HG02678 (cell line): Measurements from ENCODE around the gene PRKCE.

Experiments used
- ATAC-seq: cut with Tn5 transposase; IDR thresholded peaks from one replicate; pipeline ENCODE4 v1.9.1; 2021; ENCODE audit warnings: mild to moderate bottlenecking, moderate library complexity; ENCODE audit not compliant: unreplicated experiment

The PRKCE gene

DNA sequence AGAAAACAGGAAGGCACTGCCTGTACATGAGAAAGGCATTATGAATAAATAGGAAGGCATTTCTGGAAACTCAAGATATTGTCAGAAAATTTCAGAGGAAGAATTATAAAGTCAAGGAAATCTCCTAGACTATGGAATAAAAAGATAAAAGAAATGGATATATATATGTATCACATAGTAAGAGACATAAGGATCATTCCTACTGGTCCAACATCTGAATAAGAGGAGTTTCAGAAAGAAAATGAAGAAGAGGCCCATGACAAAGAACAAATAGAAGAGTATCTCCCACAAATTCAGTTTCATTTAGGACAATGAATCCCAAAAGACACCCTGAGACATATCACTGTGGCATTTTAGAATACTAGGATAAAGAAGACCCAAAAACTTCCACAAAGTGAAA is 178.8 kb downstream of the PRKCE start:
- no peak for ATAC-seq

DNA sequence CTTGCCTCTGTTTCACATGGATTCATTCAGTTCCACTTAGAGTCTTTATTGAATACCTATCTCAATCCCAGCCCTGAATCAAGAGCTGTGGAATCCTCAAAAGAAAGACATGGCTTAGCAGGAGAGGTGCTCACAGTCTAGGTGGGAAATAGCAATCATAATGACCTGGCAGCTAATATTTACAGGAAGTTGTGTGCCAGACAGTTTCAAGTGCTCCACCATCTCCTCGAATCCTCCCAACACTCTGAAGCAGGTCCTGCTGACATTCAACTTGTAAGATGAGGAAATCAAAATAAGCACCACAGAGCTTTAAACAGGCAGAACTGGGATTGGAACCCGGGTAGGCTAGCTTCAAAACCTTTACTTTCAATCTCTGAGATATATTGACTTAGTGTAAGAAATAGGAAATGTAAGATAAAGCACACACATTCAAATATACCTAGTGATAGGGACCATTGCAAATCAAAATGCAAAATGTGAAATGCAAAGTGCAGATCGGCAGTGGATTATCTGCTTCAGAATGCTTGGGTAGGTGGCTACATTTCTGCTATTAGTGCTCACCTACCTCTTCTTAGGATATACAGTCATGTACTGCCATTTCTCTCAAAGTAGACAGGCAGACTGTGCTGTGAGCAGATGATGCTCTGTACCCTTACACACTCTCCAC is 182.0 kb downstream of the PRKCE start:
- peak; percentile 24 for ATAC-seq

DNA sequence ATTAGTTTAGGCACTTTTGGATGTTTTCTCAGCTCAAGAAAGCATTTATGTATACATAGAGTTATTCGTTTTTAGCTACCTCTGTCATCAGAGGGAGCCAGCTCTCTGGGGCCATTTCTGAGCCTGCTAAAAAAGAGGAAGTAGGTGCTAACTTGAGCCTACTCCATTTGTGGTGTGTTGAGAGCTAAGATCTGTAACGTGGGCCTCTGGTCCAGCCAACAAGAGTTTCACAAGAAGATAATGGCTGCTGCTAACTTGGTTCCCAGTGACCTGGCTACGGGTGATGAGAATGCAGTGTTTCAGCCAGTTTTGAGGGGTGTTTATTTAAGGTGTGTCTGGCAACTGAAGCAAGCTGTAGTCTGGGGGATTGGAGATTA is 182.5 kb downstream of the PRKCE start:
- ATAC-seq = peak; percentile 76

DNA sequence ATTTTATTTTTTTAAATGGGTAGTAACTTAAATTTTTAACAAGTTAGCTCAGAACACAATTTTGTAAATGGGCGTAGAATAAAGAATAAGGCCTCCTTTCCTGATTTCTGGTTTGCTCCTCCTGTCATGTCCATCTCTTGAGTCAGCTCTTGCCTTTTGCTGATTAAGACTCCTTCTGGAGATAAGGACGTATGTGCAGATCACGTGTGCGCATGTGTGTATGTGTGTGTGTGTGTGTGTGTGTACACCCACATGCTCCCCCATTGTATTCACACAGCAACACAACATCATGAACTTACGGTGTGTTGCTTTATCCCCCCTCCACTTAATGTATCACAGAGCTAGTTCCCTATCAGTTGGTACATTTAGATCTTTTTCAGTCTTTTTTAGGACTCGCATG is 182.9 kb downstream of the PRKCE start:
- ATAC-seq = no peak

DNA sequence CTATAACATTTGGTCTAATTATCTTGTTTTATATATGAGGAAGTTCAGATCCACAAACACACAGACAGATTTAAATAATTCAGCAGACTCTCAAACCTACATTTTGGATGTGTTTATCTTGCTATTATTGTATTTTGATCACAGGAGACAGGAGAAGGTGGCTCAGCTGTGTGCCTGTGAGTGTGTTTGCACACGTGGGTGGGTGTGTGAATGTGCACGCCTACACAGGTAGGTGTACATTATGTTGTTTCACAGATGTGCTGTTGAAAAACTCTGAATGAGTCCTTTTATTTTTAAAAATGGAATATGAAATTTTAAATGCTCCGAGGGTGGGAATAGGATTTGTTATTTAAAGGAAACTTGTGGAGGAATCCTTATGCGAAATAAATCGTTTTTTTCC is 183.4 kb downstream of the PRKCE start:
- ATAC-seq = no peak

DNA sequence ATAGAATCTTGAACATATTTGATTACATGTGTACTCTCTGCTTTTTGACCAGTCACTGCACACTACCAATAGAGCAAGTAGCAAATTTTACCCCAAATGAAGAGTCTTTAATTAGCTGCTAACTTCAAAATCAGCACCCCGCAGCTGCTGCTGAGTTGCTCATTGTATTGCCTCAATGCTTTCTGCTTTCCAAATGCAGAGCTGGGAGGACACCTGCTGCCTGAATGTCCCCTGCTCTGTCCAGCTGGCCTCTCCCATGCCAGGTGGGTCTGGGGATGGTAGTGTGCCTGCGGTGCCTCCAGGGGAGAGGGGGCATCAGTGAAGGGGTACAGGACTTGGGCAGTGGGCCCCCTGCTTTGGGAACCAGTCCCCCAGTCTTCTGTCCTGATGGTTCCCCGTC is 184.8 kb downstream of the PRKCE start:
- peak; percentile 10 for ATAC-seq

DNA sequence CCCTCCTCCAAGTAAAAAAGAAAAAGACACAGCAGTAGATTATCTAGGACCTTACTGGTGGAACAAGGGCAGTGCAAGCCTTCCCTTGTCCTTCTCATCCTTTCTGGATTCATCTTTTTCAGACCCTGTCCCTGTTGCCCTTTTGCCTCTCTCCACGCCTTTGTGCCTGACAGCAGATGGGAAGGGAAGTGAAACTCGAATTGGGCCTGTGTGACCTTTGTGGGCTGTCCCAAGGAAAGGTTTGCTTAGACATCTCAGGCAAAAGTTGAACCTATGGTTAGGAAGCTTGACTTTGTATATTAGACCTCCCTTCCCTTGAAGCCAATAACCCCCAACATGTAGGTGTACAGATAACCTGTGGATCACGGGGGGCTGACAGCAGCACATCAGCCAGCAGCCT is 185.3 kb downstream of the PRKCE start:
- ATAC-seq = peak; percentile 38

DNA sequence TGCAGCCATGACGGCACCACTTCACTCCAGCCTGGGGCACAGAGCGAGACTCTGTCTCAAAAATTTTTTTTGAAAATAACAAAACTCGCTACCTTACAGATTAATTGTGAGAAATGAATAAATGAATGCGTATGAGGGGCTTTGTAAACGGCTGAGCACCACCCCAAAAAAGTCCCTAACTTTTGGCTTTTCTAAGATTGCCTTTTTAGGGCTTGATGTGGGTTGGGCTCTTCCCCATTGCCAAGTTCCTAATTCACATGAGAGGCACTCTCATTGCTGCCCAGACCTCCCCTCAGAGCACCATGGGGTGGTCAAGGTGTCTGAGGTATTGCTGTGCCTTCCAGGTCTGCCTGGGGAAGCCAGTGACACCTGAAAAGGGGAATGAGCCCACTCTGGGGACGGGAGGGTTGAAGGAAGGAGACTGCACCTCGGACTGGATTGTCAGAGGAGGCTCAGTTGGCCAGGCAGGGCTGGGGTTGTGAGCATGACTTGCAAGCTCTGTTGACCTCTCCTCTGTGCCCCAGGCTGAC is 186.4 kb downstream of the PRKCE start:
- ATAC-seq = no peak

DNA sequence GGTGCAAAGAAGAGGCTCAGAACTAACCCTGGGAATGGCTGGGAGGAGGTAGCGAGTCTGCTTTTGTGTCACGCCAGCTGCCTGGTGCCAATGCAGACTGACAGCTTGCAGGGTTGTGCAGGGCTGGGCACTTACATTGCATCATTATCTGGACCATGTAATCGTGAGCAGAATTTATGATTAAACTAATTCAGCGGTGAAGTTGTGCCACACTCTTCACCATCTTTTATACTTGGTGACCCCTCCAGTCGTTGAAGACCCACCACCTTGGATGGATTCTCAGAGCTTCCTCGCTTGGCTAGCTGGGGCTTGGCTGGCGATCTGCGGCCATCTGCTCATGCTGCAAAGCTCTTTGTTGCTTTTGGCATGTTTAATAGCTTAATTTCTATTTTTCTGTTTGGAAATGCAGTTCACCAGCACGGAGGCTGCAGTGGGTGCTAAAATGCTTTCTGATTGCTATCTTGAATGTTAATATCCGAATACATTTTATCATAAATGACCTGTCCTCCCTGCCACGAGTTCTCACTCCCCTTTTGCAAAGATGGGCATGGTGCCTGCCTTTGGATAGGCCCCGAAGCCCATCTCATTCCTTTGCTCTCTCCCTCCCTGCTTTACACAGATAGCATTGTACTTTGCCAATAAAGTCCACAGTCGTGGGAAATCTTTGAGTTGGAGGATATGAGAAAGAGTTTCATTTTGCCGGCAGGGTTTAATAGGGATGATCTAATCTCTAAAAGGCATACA is 188.2 kb downstream of the PRKCE start:
- no peak for ATAC-seq

DNA sequence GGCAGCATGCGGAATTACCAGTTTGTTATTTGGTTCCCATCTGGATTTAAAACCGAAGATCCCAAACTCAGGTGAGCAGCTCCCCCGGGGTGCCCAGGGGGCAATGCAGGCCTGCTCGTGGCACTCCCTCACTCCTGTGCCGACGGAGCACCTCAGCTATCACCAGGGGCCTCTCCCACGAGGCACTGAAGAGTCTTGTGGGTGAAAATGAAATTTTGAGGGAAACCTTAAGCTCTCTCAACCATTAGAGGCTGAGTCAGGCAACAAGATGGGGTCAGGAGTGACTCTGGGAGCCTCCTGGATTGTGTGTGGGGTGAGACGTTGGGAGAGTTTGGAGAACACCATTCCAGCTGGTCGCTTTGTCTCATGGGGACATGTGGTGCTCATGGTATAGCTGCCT is 189.0 kb downstream of the PRKCE start:
- ATAC-seq = peak; percentile 44

DNA sequence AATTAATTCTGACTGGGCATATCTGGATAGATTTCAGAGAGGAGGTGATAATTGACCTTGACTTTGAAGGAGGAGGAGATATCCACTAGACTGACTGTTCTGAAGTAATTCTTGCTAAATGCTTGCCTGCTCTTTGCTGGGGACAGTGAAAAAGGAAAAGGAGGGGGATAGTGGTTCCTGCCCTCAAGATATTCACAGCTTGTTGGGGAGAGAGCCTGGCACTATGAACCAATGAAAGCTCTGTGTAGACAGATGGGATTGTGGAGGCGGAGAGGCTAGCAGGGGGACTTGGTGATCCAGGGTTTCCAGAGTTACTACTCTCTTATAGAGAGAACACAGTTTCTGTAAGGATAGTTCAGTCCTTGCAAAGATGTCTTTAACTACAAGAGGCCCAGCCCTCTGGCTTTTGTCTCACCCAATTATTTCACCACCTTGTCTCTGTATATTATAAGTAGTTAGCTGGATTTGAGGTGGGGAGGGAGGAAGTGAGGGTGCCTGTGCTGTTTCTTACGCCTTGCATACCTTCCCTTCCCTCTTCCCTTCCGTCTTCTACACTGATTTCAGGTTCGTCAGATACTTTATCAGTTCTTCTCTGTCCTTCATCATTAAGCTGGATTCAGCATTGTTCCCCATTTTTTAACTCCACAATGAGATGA is 190.4 kb downstream of the PRKCE start:
- ATAC-seq = no peak

DNA sequence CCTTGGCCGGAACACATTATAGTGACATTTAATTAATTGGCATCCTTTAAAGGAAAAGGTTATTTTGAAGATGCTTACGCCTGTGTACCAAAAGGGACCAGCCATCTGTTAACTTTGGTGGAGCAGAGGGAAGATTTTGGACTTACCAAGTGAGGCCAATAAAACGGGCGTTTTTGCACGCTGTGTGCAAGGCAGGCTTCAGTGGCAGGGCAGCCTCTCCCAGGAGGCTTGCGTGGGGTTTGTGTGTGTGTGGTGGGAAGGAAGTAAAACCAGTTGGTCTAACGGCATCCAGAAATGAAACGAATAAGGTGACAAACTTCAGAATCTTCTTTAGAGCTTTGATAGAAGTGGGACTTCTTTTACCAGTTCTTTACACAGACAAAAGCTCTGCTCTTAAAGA is 191.7 kb downstream of the PRKCE start:
- ATAC-seq = peak; percentile 65

DNA sequence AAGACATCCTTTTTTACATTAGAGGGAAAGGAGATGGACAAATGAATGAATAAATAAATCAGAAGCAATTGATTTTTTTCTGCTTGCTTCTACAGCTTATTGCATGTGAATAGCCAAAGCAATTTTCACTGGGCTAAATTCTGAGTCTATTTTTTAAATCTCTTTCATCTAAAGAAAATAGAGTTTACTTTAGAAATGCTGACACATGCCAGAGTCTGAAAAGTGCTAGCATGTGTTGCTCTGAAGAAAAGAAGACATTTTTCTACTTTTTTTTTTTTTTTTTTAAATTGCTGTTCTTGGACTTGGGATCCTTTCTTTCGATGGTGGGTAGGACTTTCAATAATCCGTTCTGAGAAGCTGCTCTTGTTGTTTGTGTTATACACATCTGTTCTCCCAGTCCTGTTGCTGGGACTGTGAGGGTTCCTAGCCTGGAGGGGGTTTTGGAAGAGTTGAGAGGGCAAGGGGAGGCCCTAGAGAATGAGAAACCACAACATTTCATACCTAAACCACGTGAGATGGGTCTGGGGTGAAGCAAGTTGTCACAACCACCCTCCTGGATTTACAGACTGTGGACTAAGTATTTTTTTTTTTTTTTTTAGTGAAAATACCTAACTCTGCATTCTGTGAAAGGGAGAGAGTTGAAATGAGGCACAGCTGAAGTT is 193.5 kb downstream of the PRKCE start:
- peak; percentile 31 for ATAC-seq

DNA sequence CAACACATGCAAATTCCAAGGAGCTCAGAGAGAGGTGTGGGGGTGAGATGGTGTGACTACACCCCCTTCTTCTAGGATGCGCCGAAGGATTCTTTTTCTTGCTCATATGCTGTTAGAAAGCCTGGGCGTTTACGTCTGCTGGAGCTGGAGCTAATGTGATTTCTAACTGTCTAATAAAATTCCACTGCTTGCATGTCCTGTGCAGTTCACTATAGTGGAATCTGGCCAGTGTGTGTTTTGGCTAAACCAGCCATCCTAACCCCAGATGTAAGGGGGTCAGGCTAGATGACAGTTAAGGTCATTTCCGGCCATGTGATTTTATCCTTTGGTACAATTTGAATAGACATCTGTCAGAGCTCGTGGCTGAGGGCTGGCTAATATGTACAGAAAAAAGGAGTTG is 194.1 kb downstream of the PRKCE start:
- ATAC-seq = no peak

DNA sequence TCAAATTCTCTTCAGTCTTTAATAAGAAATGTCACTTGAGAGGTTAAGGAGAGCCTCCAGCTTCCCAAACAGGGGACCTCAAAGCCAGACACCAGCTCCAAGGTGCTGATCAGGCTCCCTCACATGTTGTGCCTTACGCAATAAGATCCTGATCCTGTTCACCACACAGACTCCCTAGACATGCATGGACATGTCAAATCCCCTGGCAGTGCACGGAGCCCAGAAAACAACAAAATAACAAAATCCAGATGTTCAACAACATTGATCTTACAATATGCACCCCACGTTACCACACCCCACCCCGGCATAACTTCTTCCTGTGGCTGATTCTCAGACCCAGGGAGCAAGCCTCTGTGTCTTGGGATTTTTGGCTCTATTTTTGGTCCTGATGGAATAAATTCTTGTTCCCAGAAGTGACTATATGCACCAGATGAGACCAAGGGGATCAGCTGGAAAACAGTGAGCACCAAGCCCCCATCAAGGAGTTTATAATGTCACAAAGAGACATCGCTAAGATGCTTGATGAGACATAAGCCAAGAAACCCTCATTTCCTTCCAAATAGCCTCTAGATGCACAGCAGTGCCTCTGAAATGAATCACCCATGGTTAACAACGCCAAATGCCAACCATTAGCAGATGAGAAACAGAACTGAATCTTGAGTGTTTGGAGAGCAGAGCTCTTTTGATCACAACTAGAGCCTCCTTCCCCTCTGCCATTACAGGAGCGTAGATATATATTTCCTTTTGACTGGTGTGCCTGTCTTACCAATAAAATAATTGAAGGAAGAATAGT is 198.2 kb downstream of the PRKCE start:
- ATAC-seq = no peak

DNA sequence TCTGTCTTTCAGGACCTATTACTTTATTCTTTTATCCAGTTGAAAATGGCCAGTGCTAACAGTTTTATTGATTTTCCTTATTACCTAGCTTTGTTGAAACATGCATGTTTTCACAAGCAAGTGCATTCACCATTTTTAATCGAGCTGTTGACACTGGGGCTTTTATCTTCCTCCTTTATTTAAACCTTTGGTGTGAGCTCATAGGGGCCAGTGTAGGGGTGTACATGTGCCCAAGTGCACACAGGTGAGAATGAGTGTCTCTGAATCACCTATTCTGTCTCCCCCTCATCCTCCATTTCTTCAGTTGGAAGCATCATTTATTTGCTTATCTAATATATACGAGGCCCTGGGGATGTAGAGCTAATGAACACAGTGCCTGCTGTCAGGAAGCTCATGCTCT is 199.1 kb downstream of the PRKCE start:
- ATAC-seq = no peak

DNA sequence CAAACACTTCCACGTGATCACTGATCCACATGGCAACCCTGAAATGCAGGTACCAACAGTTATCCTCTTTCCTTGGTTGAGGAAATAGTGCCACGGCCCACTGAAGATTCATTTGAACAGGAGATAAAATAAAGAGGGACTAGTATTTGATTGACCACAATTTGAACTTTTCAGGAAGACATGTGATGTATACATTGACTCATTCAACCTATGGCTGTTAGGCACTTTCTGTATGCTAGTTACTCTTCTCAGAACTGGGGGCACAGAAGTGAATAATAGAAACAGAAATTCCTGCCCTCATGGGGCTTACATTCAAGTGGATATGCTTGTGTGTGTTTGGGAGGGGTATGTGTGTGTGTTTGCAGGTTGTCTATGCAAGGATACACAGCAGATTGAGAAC is 199.6 kb downstream of the PRKCE start:
- ATAC-seq = no peak

DNA sequence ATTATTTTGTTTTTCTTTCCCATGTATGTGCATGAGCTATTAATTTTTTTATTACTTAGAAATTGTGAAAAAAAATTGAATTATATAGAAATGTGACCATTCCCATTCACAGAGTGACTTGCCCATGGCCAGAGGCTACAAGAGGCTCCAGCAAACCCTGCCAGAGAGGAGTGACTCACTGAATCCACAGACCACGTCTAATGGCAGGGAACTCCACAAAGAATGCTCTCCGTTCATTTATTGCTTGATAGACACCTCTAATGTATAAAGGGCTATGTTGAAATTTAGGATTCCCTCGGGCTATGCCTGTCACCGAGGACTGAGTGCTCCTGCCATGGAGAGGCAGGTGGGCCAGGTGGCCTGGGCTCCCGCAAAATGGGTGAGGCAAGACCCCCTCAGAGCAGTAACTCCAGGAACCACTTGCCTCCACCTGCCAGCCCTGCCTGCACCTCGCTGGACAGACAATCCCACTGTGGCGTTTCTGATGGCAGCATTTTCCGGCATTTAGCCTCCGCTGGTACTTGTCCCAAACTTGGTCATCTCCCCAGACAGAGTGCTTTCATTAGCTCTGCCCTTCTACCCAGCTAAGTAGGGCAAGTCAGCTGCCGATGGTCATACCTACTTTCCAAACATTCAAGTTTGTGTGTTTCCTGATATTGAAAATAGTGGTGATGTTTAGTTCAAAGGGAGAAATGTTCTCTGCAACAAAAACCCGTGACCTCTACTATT is 200.3 kb downstream of the PRKCE start:
- ATAC-seq = no peak

DNA sequence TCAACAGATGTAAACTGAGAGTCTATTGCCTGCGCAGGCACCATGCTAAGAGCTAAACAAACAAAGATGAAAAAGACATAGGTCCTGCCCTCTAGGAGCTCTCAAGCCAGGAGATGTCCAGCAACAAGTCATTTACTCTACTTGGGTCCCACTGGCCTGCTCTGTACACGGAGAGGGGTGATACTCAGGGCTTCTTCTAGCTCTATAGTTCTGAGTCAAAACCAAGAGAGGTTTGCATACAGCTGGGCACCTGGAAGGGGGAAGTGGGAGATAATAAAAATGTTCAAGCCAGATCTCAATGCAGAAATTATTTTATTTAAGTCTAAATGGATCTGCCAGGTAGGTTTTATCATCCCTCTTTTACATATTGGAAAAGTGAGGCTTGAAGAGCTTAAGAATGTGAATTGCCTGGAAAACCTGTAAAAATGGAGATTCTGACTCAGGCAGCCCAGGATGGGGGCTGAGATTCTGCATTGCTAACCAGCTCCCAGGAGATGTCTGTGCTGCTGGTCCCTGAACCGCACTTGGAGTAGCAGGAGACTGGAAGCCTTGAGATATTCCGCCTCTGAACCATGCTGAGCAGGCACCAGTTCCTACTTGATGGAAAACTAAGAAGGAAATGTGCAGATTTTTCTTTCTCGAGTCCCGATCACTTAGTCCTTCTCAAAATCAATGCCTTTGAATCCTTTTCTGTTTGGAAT is 201.1 kb downstream of the PRKCE start:
- peak; percentile 83 for ATAC-seq
